Jurkat, Clone E6-1 (cell line): Measurements from ENCODE around the gene ZNF280B. TPM values are rescaled to one million over a fixed set of nuclear protein-coding genes. Genes with fewer than 3 reads are reported as not detected.

Source experiments
- DNase-seq: peaks from one replicate; pipeline ENCODE4 v3.0.0-alpha.2; 2011; ENCODE audit warnings: low read depth, low spot score
- H3K4me3 ChIP-seq: 2 replicates; pipeline ENCODE4 v1.5.1; 2011; ENCODE audit warnings: mild to moderate bottlenecking, low read length, control low read depth, moderate library complexity
- polyA plus RNA-seq: library from polyadenylated mRNA; unstranded; fragments of >200 nt; gene quantifications from one replicate; pipeline ENCODE4 v1.2.1, GENCODE V29; 2012; ENCODE audit warnings: missing spikeins; ENCODE audit not compliant: insufficient read length, insufficient read depth

The ZNF280B gene
- 3.1 TPM for polyA plus RNA-seq

GRCh38 chr22:22508274-22509176, at the start of gene ZNF280B:
Gene ZNF280B, minus strand, starts transcription at chr22:22508742. Its CDS starts 19,344 bp downstream, at chr22:22489398.
- peak; percentile 82 for DNase-seq
- peak within 1 kb of the TSS; percentile 85 for H3K4me3 ChIP-seq

- DNase-seq = no peak
Measured at GRCh38 chr22:22556995-22557925, 48.7 kb upstream of the ZNF280B start.

GRCh38 chr22:22556578-22556977, 48.0 kb upstream of the ZNF280B start:
- H3K4me3 ChIP-seq = no peak overlapping the region
- no peak for DNase-seq

More at GRCh38 chr22:22556995-22557925, 48.7 kb upstream of the ZNF280B start:
- no peak overlapping the region for H3K4me3 ChIP-seq

GRCh38 chr22:22555596-22555995, 47.1 kb upstream of the ZNF280B start:
- H3K4me3 ChIP-seq = no peak overlapping the region
- no peak for DNase-seq

GRCh38 chr22:22554587-22555284, 46.2 kb upstream of the ZNF280B start:
- no peak for DNase-seq

GRCh38 chr22:22553735-22554586, 45.4 kb upstream of the ZNF280B start:
- H3K4me3 ChIP-seq = no peak overlapping the region
- DNase-seq = no peak

More at GRCh38 chr22:22554587-22555284, 46.2 kb upstream of the ZNF280B start:
- H3K4me3 ChIP-seq = no peak overlapping the region

- H3K4me3 ChIP-seq = no peak overlapping the region
- DNase-seq = no peak
Measured at GRCh38 chr22:22553141-22553540, 44.6 kb upstream of the ZNF280B start.

GRCh38 chr22:22552630-22553029, 44.1 kb upstream of the ZNF280B start:
- no peak for DNase-seq
- H3K4me3 ChIP-seq = no peak overlapping the region

GRCh38 chr22:22550789-22551434, 42.4 kb upstream of the ZNF280B start:
- DNase-seq = no peak
- H3K4me3 ChIP-seq = no peak overlapping the region

- DNase-seq = no peak
- no peak overlapping the region for H3K4me3 ChIP-seq
Measured at GRCh38 chr22:22548910-22549309, 40.4 kb upstream of the ZNF280B start.

GRCh38 chr22:22548317-22548716, 39.8 kb upstream of the ZNF280B start:
- H3K4me3 ChIP-seq = no peak overlapping the region
- no peak for DNase-seq

- H3K4me3 ChIP-seq = no peak overlapping the region
- no peak for DNase-seq
Measured at GRCh38 chr22:22547692-22548300, 39.3 kb upstream of the ZNF280B start.

GRCh38 chr22:22547226-22547625, 38.7 kb upstream of the ZNF280B start:
- no peak overlapping the region for H3K4me3 ChIP-seq

GRCh38 chr22:22546490-22546889, 37.9 kb upstream of the ZNF280B start:
- H3K4me3 ChIP-seq = no peak overlapping the region
- DNase-seq = peak; percentile 10

More at GRCh38 chr22:22547226-22547625, 38.7 kb upstream of the ZNF280B start:
- DNase-seq = no peak

GRCh38 chr22:22545084-22545483, 36.5 kb upstream of the ZNF280B start:
- no peak for DNase-seq

GRCh38 chr22:22538226-22538989, 29.9 kb upstream of the ZNF280B start:
- no peak overlapping the region for H3K4me3 ChIP-seq
- no peak for DNase-seq

More at GRCh38 chr22:22545084-22545483, 36.5 kb upstream of the ZNF280B start:
- H3K4me3 ChIP-seq = no peak overlapping the region
